GM12872 (cell line): ENCODE data around the gene GIGYF2.
A peak's percentile ranks its signal among the peaks of the same experiment; 100 is the strongest.

Experiments used
- TF ChIP-seq, protein P1 (sequence below): IDR thresholded peaks from 3 replicates; pipeline ENCODE4 v1.5.1; 2011; ENCODE audit warnings: low read depth, mild to moderate bottlenecking, low read length, moderate library complexity; ENCODE audit not compliant: insufficient read depth

GIGYF2 gene, protein sequence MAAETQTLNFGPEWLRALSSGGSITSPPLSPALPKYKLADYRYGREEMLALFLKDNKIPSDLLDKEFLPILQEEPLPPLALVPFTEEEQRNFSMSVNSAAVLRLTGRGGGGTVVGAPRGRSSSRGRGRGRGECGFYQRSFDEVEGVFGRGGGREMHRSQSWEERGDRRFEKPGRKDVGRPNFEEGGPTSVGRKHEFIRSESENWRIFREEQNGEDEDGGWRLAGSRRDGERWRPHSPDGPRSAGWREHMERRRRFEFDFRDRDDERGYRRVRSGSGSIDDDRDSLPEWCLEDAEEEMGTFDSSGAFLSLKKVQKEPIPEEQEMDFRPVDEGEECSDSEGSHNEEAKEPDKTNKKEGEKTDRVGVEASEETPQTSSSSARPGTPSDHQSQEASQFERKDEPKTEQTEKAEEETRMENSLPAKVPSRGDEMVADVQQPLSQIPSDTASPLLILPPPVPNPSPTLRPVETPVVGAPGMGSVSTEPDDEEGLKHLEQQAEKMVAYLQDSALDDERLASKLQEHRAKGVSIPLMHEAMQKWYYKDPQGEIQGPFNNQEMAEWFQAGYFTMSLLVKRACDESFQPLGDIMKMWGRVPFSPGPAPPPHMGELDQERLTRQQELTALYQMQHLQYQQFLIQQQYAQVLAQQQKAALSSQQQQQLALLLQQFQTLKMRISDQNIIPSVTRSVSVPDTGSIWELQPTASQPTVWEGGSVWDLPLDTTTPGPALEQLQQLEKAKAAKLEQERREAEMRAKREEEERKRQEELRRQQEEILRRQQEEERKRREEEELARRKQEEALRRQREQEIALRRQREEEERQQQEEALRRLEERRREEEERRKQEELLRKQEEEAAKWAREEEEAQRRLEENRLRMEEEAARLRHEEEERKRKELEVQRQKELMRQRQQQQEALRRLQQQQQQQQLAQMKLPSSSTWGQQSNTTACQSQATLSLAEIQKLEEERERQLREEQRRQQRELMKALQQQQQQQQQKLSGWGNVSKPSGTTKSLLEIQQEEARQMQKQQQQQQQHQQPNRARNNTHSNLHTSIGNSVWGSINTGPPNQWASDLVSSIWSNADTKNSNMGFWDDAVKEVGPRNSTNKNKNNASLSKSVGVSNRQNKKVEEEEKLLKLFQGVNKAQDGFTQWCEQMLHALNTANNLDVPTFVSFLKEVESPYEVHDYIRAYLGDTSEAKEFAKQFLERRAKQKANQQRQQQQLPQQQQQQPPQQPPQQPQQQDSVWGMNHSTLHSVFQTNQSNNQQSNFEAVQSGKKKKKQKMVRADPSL (N-terminal part only)

DNA sequence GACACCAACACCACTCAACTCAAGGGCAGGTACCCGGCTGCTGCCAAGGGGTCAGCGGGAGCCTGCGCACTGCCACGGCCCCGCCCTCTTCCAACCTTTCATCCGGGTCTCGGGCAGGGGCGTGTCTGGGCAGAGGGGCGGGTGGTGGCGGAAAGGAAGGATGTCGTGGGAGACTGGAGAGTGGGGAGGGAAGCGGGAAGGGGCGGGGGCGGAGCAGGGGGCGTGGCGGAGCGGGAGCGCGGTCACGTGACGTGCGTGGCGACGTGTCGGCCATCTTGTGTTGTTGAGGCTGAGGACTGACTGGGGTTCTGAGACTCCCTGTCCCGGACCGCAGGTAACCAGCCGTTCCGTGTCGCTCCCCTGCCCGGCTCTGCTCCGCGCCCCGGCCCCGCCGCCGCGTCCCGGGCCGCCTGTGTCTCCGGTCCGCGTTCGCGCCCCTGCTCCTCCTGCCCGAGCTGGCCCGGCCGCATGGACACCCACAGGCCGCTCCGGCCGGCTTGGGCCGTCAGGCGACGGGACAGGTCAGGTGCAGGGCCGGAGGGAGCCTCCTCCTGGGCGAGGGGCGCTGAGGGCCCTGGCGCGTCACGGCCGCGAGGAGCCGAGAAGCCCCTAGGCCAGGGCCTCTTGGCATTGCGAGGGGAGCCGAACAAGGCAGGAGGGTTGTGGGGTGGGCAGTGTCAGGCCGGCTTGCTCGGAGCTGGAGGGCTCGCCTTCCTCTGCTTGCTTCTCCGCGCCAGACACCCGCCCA, at the start of gene GIGYF2:
GIGYF2 (plus strand) TSS at position 273 of the 748 bp plus-strand sequence. CDS start 37,867 bp downstream, outside the sequence.
- TF ChIP-seq, protein P1, sequence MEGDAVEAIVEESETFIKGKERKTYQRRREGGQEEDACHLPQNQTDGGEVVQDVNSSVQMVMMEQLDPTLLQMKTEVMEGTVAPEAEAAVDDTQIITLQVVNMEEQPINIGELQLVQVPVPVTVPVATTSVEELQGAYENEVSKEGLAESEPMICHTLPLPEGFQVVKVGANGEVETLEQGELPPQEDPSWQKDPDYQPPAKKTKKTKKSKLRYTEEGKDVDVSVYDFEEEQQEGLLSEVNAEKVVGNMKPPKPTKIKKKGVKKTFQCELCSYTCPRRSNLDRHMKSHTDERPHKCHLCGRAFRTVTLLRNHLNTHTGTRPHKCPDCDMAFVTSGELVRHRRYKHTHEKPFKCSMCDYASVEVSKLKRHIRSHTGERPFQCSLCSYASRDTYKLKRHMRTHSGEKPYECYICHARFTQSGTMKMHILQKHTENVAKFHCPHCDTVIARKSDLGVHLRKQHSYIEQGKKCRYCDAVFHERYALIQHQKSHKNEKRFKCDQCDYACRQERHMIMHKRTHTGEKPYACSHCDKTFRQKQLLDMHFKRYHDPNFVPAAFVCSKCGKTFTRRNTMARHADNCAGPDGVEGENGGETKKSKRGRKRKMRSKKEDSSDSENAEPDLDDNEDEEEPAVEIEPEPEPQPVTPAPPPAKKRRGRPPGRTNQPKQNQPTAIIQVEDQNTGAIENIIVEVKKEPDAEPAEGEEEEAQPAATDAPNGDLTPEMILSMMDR, result no peak

DNA sequence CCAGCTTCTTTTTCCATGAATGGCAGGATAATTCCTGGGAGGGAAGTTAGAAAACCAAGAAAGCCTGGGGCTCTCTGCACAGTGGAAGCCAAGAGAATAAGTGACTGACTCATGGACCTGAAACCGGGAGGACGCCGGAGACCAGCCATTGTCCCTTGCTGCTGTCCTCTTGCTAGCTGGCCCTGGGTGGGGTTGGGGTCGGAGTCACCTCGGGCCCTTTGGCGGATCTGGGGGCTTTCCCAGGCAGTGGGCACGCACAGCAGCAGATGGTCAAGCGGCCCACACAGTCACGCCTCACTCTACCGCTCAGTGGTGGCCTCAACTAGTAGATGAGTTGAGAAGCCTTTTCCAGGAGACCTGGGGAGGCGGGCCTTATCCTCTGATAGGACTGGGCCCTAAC, 48.1 kb upstream of the GIGYF2 start:
- TF ChIP-seq, protein P1, result no peak

DNA sequence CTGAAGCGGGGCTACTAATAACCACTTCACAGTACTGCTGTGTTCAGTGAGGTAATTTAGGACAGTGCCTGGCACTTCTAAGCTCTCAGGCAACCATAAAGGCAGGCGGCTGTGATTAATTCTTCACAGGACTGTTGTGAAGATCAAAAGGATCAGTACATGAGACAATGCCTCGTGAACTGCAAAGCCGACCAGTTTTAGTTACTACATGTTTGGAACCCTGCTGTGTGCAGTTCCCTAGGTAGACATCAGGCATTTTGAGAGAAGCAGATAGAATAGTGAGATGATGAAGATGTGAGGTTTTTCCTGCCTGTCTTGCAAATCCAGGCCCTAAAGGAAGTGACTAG, 44.7 kb upstream of the GIGYF2 start:
- TF ChIP-seq, protein P1, result no peak

DNA sequence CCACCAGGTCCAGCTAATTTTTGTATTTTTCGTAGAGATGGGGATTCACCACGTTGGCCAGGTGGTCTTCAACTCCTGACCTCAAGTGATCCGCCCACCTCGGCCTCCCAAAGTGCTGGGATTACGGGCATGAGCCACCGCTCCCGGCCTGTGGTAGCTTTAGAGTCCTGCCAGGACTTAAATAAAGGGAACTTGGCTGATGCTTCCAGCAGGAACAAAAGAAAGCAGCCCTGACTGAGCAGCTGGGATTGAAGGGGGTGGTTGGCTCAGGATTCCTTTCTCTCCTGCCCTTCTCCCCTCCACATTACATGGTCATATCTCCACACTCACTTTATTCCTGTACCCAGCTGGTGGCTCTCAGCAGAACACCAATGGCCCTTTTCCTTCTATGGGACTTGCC, 43.7 kb upstream of the GIGYF2 start:
- TF ChIP-seq, protein P1, result no peak

DNA sequence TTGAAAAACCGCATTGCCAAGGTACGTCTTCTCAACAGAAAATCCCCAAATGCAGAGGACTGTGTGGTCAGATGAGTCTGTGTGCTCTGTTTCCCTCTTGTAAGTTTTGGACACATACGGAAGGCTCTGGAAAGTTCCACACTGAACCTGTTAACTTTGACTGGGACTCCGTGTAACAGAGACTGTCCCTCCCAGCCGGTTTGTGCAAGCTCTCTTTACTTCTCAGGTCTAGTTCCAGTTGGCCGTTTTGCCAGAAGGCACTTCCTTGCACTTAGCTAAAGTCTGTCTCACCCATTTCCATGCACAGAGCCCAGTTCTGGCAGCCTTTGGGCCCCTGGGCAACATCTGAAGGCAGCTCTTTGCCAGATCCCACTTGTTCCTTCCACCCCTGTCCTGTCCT, 41.7 kb upstream of the GIGYF2 start:
- TF ChIP-seq, protein P1, result no peak

DNA sequence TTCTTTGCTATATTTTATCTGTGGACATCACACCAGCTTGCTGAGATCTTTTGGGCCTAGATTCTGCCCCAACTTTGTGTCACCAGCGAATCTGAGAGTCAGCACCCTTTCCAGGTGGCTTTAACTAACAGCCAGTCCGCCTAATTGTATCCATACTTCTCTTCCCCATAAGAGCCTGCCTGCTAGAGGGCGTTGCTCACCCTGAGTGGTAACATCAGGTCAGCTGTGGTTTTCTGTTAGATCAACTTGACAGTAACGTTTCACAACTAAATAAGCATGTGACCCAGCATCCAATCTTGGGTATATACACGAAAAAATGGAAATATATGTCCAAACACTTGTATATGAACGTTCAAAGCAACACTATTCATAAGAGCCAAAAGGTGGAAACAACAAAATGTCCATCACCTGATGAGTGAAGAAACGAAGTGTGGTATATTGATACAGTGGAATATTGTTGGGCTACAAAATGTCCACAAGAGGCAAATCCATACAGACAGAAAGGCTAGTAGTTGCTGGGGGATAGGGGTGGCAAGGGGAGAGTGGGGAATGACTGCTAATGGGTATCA, 38.8 kb upstream of the GIGYF2 start:
- TF ChIP-seq, protein P1, result peak; percentile 18; the same call in 1 of the 3 replicates
